ENCODE measurements around the gene NNMT.

NNMT gene

DNA sequence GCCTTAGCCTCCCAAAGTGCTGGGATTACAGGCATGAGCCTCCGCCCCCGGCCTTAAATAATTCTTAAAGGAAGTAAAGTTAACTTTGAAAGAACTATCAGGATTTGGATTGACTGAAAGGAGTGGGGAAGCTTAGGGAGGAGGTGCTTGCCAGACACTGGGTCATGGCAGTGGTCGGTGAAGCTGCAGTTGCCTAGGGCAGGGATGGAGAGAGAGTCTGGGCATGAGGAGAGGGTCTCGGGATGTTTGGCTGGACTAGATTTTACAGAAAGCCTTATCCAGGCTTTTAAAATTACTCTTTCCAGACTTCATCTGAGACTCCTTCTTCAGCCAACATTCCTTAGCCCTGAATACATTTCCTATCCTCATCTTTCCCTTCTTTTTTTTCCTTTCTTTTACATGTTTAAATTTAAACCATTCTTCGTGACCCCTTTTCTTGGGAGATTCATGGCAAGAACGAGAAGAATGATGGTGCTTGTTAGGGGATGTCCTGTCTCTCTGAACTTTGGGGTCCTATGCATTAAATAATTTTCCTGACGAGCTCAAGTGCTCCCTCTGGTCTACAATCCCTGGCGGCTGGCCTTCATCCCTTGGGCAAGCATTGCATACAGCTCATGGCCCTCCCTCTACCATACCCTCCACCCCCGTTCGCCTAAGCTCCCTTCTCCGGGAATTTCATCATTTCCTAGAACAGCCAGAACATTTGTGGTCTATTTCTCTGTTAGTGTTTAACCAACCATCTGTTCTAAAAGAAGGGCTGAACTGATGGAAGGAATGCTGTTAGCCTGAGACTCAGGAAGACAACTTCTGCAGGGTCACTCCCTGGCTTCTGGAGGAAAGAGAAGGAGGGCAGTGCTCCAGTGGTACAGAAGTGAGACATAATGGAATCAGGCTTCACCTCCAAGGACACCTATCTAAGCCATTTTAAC, at the start of gene NNMT:
Gene NNMT (plus strand): TSS at position 724 of the 929 bp plus-strand sequence. CDS start 158 bp downstream, at position 882.
- H3K9me3 Mint-ChIP-seq, result no peaks in the 10 kb centered on the region
- no peak for DNase-seq (ENCODE audit: low spot score)
- no peaks in the 10 kb centered on the region for H3K36me3 Mint-ChIP-seq (ENCODE audit: low read depth)
- H3K27me3 Mint-ChIP-seq (ENCODE audit: low read depth), result peaks cover 8% of the 10 kb centered on the region
- H3K4me3 Mint-ChIP-seq, result no peak within 1 kb of the TSS
- no peaks in the 10 kb centered on the region for H3K4me1 Mint-ChIP-seq (ENCODE audit: low read depth)
- H3K27ac Mint-ChIP-seq, result no peak within 1 kb of the TSS

GRCh38 chr11:114247070-114247789, 49.0 kb upstream of the NNMT start:
- DNase-seq (ENCODE audit: low spot score), result no peak
- Mint-ChIP-seq H3K9me3 (no peaks in the 10 kb centered on the region), H3K27me3 (ENCODE audit: low read depth) (peaks cover 6% of the 10 kb centered on the region), H3K27ac (no peak overlapping the region), H3K4me1 (ENCODE audit: low read depth) (no peaks in the 10 kb centered on the region), H3K4me3 (no peak overlapping the region), H3K36me3 (ENCODE audit: low read depth) (peaks cover 2% of the 10 kb centered on the region)

- Mint-ChIP-seq H3K4me3 (no peak overlapping the region), H3K9me3 (no peaks in the 10 kb centered on the region), H3K27me3 (ENCODE audit: low read depth) (peaks cover 6% of the 10 kb centered on the region), H3K27ac (no peak overlapping the region), H3K36me3 (ENCODE audit: low read depth) (peaks cover 2% of the 10 kb centered on the region), H3K4me1 (ENCODE audit: low read depth) (no peaks in the 10 kb centered on the region)
- DNase-seq (ENCODE audit: low spot score), result no peak
Measured at GRCh38 chr11:114250180-114250579, 46.0 kb upstream of the NNMT start.

DNA sequence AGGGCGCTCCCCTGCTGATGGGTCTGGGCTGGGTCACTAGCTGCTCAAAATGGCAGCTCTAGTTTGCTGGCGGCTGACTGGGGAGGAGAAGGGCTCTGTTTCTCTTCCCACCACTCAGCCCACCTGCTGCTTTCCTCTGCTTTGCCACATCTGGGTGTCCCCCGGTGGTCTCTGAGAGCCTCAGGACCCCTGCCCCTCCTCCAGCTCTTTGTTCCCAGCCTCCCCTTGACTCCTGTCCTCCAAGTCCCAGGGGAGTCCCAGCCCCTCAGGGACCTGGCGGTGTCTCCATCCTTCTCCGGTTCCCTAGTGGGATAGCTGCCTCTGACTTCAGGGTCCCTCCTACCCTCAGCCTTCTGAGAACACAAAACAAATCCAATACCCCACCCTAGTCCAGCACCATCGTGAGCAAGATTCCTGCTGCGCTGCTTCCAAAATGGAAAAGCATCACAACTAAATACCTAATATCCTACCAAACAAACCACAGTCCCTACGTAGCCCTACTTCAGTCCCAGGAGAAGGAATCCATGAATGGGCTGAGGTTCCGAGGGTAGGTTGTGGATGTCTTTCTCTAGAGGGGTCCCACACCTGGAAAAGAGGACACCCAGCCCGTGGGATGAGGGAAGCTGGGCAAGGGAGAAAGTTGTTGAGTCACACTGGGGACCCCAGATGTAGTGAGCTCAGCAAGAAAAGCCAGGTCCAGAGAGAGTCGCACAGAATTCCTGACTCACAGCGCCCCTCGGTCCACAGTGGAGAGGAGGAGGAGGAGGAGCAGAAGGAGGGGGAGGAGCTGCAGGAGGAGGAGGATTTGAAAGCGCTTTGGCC, 45.0 kb upstream of the NNMT start:
- H3K27me3 Mint-ChIP-seq (ENCODE audit: low read depth), result peaks cover 3% of the 10 kb centered on the region
- no peak for DNase-seq (ENCODE audit: low spot score)
- no peaks in the 10 kb centered on the region for H3K9me3 Mint-ChIP-seq
- H3K4me1 Mint-ChIP-seq (ENCODE audit: low read depth), result no peaks in the 10 kb centered on the region
- H3K27ac Mint-ChIP-seq, result peak overlapping the region; percentile 35
- no peak overlapping the region for H3K4me3 Mint-ChIP-seq
- H3K36me3 Mint-ChIP-seq (ENCODE audit: low read depth), result peaks cover 2% of the 10 kb centered on the region

DNA sequence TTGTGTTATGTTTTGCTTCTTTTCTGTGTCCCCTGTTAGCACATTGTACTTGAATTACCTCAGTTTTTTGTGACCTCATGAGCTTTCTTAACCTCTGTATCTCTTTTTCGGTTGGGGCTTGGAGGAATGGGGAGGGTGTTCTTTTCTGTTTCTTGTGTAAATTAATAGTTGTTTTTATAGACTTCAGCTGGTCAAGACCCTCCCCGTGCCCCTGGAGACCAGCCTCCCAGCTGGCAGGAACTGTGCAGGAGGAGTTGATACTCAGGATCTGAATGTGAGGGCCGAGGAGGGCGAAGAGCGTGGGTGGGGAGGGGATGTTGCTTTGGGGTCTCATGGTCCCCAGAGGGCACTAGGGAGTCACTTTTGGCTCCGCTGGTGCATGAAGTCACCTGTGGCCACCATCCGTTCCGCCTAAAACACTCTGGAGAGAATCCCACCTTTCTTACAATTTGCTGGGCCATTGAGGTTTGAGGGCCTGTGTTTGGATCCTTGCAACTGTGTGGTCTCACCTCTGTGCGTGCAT, 44.3 kb upstream of the NNMT start:
- Mint-ChIP-seq H3K9me3 (no peaks in the 10 kb centered on the region), H3K4me3 (no peak overlapping the region), H3K36me3 (ENCODE audit: low read depth) (peaks cover 2% of the 10 kb centered on the region), H3K27ac (no peak overlapping the region), H3K27me3 (ENCODE audit: low read depth) (no peaks in the 10 kb centered on the region), H3K4me1 (ENCODE audit: low read depth) (no peaks in the 10 kb centered on the region)
- DNase-seq (ENCODE audit: low spot score), result no peak

DNA sequence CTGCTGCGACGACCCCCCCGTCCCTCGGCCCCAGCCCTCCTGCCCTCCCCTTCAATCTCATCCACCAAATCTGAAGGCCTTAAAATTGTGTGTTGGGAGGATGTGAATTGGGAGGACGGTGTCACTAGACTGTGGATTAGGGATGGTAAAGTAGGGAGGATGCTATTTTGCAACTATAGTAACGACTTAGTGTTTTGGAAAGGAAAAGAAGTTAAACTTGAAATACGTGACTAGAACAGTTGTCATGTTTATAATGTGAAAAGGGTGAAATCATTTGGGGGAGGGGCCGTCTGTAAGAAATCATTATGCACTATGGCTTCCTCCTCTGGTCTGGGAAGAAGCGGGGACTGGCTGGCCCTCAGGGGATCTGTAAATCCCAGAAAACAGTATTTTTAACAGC, 43.4 kb upstream of the NNMT start:
- H3K9me3 Mint-ChIP-seq, result no peaks in the 10 kb centered on the region
- H3K27ac Mint-ChIP-seq, result peak overlapping the region; percentile 50
- no peak for DNase-seq (ENCODE audit: low spot score)
- H3K4me1 Mint-ChIP-seq (ENCODE audit: low read depth), result peaks cover 2% of the 10 kb centered on the region
- H3K27me3 Mint-ChIP-seq (ENCODE audit: low read depth), result no peaks in the 10 kb centered on the region
- peaks cover 2% of the 10 kb centered on the region for H3K36me3 Mint-ChIP-seq (ENCODE audit: low read depth)
- no peak overlapping the region for H3K4me3 Mint-ChIP-seq

DNA sequence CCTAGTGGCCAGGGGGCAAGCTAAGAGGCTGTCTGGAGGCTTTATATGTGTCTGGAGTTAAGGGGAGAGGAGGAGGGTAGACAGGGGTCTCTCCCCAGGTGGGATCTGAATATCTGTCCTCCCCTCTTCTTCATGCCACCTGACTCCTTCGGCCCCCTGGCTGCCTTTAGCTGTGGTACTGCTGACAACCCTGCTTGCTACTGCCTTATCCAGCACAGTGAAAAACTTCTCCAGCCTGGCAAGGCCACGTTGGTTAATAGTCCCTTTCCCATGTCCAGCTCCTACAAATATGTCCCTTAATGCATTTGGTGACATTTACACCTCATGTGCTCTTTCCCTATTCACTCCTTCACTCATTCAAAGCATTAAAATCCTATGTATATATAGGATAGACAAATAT, 42.4 kb upstream of the NNMT start:
- Mint-ChIP-seq H3K4me3 (no peak overlapping the region), H3K27ac (no peak overlapping the region), H3K36me3 (ENCODE audit: low read depth) (peaks cover 2% of the 10 kb centered on the region), H3K27me3 (ENCODE audit: low read depth) (no peaks in the 10 kb centered on the region), H3K9me3 (no peaks in the 10 kb centered on the region), H3K4me1 (ENCODE audit: low read depth) (peaks cover 3% of the 10 kb centered on the region)
- no peak for DNase-seq (ENCODE audit: low spot score)

GRCh38 chr11:114254571-114255146, 41.5 kb upstream of the NNMT start:
- DNase-seq (ENCODE audit: low spot score), result no peak
- Mint-ChIP-seq H3K9me3 (no peaks in the 10 kb centered on the region), H3K27me3 (ENCODE audit: low read depth) (no peaks in the 10 kb centered on the region), H3K36me3 (ENCODE audit: low read depth) (peaks cover 2% of the 10 kb centered on the region), H3K4me1 (ENCODE audit: low read depth) (peaks cover 6% of the 10 kb centered on the region), H3K27ac (no peak overlapping the region), H3K4me3 (no peak overlapping the region)

GRCh38 chr11:114255289-114255688, 40.9 kb upstream of the NNMT start:
- Mint-ChIP-seq H3K27ac (no peak overlapping the region), H3K27me3 (ENCODE audit: low read depth) (no peaks in the 10 kb centered on the region), H3K4me3 (no peak overlapping the region), H3K36me3 (ENCODE audit: low read depth) (peaks cover 2% of the 10 kb centered on the region), H3K9me3 (no peaks in the 10 kb centered on the region), H3K4me1 (ENCODE audit: low read depth) (peaks cover 7% of the 10 kb centered on the region)
- no peak for DNase-seq (ENCODE audit: low spot score)

- H3K9me3 Mint-ChIP-seq, result no peaks in the 10 kb centered on the region
- no peak for DNase-seq (ENCODE audit: low spot score)
- H3K36me3 Mint-ChIP-seq (ENCODE audit: low read depth), result no peaks in the 10 kb centered on the region
- no peaks in the 10 kb centered on the region for H3K27me3 Mint-ChIP-seq (ENCODE audit: low read depth)
- no peak overlapping the region for H3K27ac Mint-ChIP-seq
- peaks cover 9% of the 10 kb centered on the region for H3K4me1 Mint-ChIP-seq (ENCODE audit: low read depth)
- H3K4me3 Mint-ChIP-seq, result no peak overlapping the region
Measured at GRCh38 chr11:114256176-114256966, 39.8 kb upstream of the NNMT start.

DNA sequence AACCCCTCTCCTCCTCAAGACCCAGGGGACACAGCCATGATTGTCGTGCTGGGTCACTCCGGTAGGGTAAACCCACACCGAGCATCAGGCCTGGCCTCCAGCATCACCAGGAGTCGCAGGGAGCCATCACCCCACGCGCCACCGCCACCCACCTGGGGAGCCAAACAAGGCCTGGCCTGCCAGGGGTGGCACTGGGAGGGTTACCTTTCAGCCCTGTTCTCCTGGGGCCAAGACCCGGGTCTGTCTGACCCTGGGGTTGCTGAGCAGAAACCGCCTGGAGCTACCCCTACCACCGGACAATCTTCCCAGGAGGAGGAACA, 39.3 kb upstream of the NNMT start:
- Mint-ChIP-seq H3K27ac (no peak overlapping the region), H3K36me3 (ENCODE audit: low read depth) (no peaks in the 10 kb centered on the region), H3K9me3 (no peaks in the 10 kb centered on the region), H3K4me1 (ENCODE audit: low read depth) (peaks cover 9% of the 10 kb centered on the region), H3K27me3 (ENCODE audit: low read depth) (no peaks in the 10 kb centered on the region), H3K4me3 (no peak overlapping the region)
- DNase-seq (ENCODE audit: low spot score), result no peak

DNA sequence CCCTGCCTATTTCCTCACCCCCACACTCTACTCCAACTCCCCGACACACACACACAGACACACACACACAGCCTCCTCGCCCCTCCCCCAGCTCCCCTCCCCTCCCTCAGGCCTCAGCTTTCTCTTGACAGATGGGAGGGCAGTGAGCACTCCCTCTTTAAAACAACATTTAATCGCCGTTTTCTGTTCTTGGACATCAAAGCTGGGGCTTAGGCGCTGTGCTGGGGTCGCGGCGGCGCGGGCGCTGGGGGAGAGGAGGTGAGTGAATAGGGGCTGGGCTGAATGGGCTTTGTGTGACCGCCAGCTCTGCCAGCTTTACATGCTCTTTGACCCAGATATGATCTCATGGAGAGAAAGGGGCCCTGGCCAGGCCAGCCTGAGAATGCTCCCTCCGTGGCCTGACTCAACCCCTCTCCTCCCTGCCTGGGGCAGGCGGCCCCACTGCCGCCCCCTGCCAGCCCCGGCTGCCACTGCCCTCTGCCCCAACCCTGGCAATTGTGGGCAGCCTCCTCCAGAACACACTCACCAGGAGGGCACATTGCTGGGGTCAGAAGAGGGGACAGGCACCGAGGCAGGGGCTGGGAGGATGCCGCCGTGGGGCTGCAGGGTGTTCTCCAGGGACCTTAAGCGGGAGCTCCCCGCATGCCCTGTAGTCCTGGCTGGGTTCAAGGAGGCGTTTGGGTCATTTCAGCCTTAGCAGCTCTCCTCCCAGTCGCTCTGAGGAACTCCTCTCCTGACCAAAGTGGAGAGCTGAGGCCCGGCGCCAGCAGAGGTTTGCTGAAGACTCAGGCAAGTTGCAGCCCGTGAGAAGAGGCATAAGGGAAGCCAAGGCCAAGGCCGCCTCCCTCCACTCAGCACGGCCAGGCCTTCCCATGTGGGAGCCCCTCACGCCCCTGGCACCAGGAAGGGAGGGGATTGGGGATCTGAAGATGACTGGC, 38.3 kb upstream of the NNMT start:
- Mint-ChIP-seq H3K4me1 (ENCODE audit: low read depth) (peaks cover 9% of the 10 kb centered on the region), H3K27me3 (ENCODE audit: low read depth) (no peaks in the 10 kb centered on the region), H3K27ac (no peak overlapping the region), H3K9me3 (no peaks in the 10 kb centered on the region), H3K36me3 (ENCODE audit: low read depth) (no peaks in the 10 kb centered on the region), H3K4me3 (no peak overlapping the region)
- no peak for DNase-seq (ENCODE audit: low spot score)
